ENCODE measurements around the gene BIN1. TPM values are rescaled to one million over a fixed set of nuclear protein-coding genes. Genes with fewer than 3 reads are reported as not detected.

The BIN1 gene
- total RNA-seq, 1 experiment from 2014 or later, result 31.8 TPM

GRCh38 chr2:127138281-127138680, 31.3 kb upstream of the BIN1 start:
- intact Hi-C loops (cut with micrococcal nuclease), result no loop called here
- TF ChIP-seq RAD21 (IDR thresholded peaks at IDR 0.05; ENCODE audit: low read depth) (no peak), EZH2phosphoT487 (IDR thresholded peaks at IDR 0.05; ENCODE audit: borderline replicate concordance) (no peak), REST (IDR thresholded peaks at IDR 0.05; ENCODE audit: low read depth) (no peak), EGR1 (IDR thresholded peaks at IDR 0.05; ENCODE audit: low read depth) (no peak)
- no peaks in the 10 kb centered on the region for H3K9me3 ChIP-seq (ENCODE audit: control insufficient read depth in 1 of 2, insufficient read depth in 1 of 2, low read depth in 1 of 2, low read length in 2 of 2)
- H4K20me1 ChIP-seq (ENCODE audit: insufficient read depth), result no peaks in the 10 kb centered on the region
- no peaks in the 10 kb centered on the region for H3K9me2 ChIP-seq (ENCODE audit: insufficient read depth)
- H3K79me2 ChIP-seq (ENCODE audit: insufficient read depth, low read length), result no peaks in the 10 kb centered on the region
- no peaks in the 10 kb centered on the region for H3K4me1 ChIP-seq (ENCODE audit: control insufficient read depth in 1 of 2, insufficient read depth in 2 of 2, low read length in 2 of 2)
- CTCF ChIA-PET, result no interaction called here
- H3K4me2 ChIP-seq (ENCODE audit: low read length), result no peak overlapping the region
- H3K27me3 ChIP-seq (ENCODE audit: insufficient read depth, low read length), result no peaks in the 10 kb centered on the region
- RAD21 ChIA-PET (ENCODE audit: low non-redundant PET in 1 of 2, low total read pairs in 2 of 2, uncharacterized antibody in 2 of 2, unreplicated experiment in 2 of 2), result no interaction called here
- POLR2A ChIA-PET, result no interaction called here
- no peak for DNase-seq (ENCODE audit: low read depth, low spot score)
- BruUV-seq (replicated peaks), result no TSS peak
- H3K9ac ChIP-seq (ENCODE audit: low read length), result no peak overlapping the region
- no peak for ATAC-seq
- no peak overlapping the region for H3K27ac ChIP-seq (ENCODE audit: low read depth, low read length)
- no peaks in the 10 kb centered on the region for H3K36me3 ChIP-seq (ENCODE audit: control insufficient read depth in 1 of 2, insufficient read depth in 2 of 2, low read length in 2 of 2)
- no peak overlapping the region for H2AFZ ChIP-seq (ENCODE audit: low read depth, low read length, poor library complexity, severe bottlenecking)
- no peak overlapping the region for H3K4me3 ChIP-seq (replicated peaks in 1 of 2; ENCODE audit: low read depth in 1 of 2, low read length in 2 of 2)

- H3K9me2 ChIP-seq (ENCODE audit: insufficient read depth), result no peaks in the 10 kb centered on the region
- H3K9ac ChIP-seq (ENCODE audit: low read length), result no peak overlapping the region
- H3K36me3 ChIP-seq (ENCODE audit: control insufficient read depth in 1 of 2, insufficient read depth in 2 of 2, low read length in 2 of 2), result no peaks in the 10 kb centered on the region
- CTCF ChIA-PET, result no interaction called here
- H3K27me3 ChIP-seq (ENCODE audit: insufficient read depth, low read length), result no peaks in the 10 kb centered on the region
- no TSS peak for BruUV-seq (replicated peaks)
- H3K9me3 ChIP-seq (ENCODE audit: control insufficient read depth in 1 of 2, insufficient read depth in 1 of 2, low read depth in 1 of 2, low read length in 2 of 2), result no peaks in the 10 kb centered on the region
- no peak overlapping the region for H3K27ac ChIP-seq (ENCODE audit: low read depth, low read length)
- H3K4me2 ChIP-seq (ENCODE audit: low read length), result no peak overlapping the region
- H2AFZ ChIP-seq (ENCODE audit: low read depth, low read length, poor library complexity, severe bottlenecking), result no peak overlapping the region
- POLR2A ChIA-PET, result no interaction called here
- intact Hi-C loops (cut with micrococcal nuclease), result no loop called here
- H3K79me2 ChIP-seq (ENCODE audit: insufficient read depth, low read length), result no peaks in the 10 kb centered on the region
- no peaks in the 10 kb centered on the region for H3K4me1 ChIP-seq (ENCODE audit: control insufficient read depth in 1 of 2, insufficient read depth in 2 of 2, low read length in 2 of 2)
- RAD21 ChIA-PET (ENCODE audit: low non-redundant PET in 1 of 2, low total read pairs in 2 of 2, uncharacterized antibody in 2 of 2, unreplicated experiment in 2 of 2), result no interaction called here
- no peaks in the 10 kb centered on the region for H4K20me1 ChIP-seq (ENCODE audit: insufficient read depth)
- no peak for DNase-seq (ENCODE audit: low read depth, low spot score)
- H3K4me3 ChIP-seq (replicated peaks in 1 of 2; ENCODE audit: low read depth in 1 of 2, low read length in 2 of 2), result no peak overlapping the region
- ATAC-seq, result no peak
- TF ChIP-seq SRF (IDR thresholded peaks at IDR 0.05; ENCODE audit: low read depth), result no peak
- TF ChIP-seq ZBTB33 (IDR thresholded peaks at IDR 0.05; ENCODE audit: extremely low read depth, insufficient replicate concordance, low read length), result no peak
- no peak for TF ChIP-seq TCF7L2 (IDR thresholded peaks at IDR 0.05; ENCODE audit: borderline replicate concordance, extremely low read depth, insufficient read depth, insufficient read length)
- no peak for TF ChIP-seq MAX (IDR thresholded peaks at IDR 0.05)
- TF ChIP-seq ELF1 (IDR thresholded peaks at IDR 0.05; ENCODE audit: borderline replicate concordance, low read depth), result no peak
- TF ChIP-seq SP1 (IDR thresholded peaks at IDR 0.05; ENCODE audit: low read depth), result no peak
- TF ChIP-seq YY1 (IDR thresholded peaks at IDR 0.05; ENCODE audit: extremely low read depth, insufficient replicate concordance, low read depth, low read length), result no peak
- no peak for TF ChIP-seq RAD21 (IDR thresholded peaks at IDR 0.05; ENCODE audit: low read depth)
- no peak for TF ChIP-seq SIN3A (IDR thresholded peaks at IDR 0.05; ENCODE audit: low read depth)
- TF ChIP-seq POLR2A (IDR thresholded peaks at IDR 0.05; ENCODE audit: borderline replicate concordance, extremely low read depth, insufficient read depth, insufficient read length), result no peak
- no peak for TF ChIP-seq JUND (IDR thresholded peaks at IDR 0.05)
- no peak for TF ChIP-seq CBX3 (IDR thresholded peaks at IDR 0.05; ENCODE audit: low read depth)
These were observed 30.8 kb upstream of the BIN1 start for GRCh38 chr2:127137741-127138140.
